Mammary epithelial cell (primary cell): ENCODE data around the gene GABRR2.

Experiments used
- CTCF ChIP-seq, 2 donors: IDR thresholded peaks in 1 of 2; conservative IDR thresholded peaks in 1 of 2; 2 replicates each; pipeline ENCODE4 v1.5.1; 2011 to 2012; ENCODE audit warnings: inconsistent platforms in 2 of 2, low read length in 2 of 2, mild to moderate bottlenecking in 2 of 2, control low read depth in 1 of 2, low read depth in 1 of 2; ENCODE audit not compliant: insufficient read depth in 1 of 2; ENCODE audit errors: extremely low read depth in 1 of 2
- EZH2 ChIP-seq: IDR thresholded peaks from 2 replicates; pipeline ENCODE4 v1.6.1; 2012; ENCODE audit warnings: low read length, inconsistent platforms, borderline replicate concordance

GRCh38 chr6:89257781-89258180 is 57.3 kb downstream of the GABRR2 start:
- TF ChIP-seq CTCF (conservative IDR thresholded peaks at IDR 0.05 in 1 of 2, IDR thresholded peaks at IDR 0.05 in 1 of 2; ENCODE audit: extremely low read depth in 1 of 2, insufficient read depth in 1 of 2, low read depth in 1 of 2, low read length in 2 of 2): no peak
- TF ChIP-seq EZH2: no peak
